ENCODE measurements around the gene NRP2.

Gene NRP2

DNA sequence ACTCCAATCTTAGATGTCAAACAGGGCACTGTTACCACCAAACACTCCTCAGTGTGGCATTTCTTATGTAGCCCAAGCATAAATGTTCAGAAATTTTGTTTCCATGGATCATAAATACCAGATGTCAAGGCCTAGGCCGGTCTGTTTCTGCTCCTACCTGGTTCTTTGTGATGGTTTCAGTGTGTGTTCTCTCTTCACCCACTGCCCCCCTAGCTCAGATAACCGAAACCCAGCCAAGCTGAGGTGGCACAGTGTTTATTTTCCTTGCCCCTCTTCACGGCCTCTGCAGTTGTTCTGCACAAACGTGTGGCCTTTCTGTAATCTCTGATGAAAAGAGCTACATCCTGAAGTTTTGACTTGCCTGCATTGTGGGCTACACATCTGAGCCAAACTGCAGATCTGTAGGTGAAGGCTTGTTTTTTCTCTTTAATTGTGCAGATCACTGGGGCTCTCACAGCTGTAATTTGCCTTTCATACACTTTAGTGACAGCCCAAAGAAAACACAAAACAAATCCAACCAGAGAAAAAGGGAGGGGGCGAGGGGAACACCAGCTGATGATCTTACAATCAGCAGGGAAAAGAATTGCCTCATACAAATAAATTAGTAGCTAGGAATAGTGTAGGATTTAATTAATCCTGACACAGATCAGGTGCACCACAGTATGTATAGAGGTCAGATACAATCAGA is 99.1 kb downstream of the NRP2 start:
- no peak for DNase-seq

DNA sequence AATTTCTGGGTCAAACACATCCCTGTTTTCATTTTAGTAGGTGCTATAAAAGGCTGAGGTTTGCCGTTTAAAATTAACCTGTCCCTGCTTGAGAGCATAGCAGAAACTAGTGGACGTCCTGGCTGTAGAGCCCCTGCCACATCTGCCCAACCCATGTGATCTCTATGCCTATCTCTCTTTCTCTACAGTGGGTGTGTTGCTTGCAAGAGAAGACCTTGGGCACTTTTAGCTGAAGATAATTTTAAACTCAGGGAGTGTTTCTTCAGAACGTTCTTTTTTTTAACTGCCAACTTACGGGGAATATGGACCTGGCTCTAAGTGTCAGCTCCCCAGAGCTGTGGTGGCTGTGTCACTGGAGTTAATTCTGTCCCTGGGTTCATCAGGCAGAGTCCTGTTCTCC is 100.6 kb downstream of the NRP2 start:
- DNase-seq = no peak

DNA sequence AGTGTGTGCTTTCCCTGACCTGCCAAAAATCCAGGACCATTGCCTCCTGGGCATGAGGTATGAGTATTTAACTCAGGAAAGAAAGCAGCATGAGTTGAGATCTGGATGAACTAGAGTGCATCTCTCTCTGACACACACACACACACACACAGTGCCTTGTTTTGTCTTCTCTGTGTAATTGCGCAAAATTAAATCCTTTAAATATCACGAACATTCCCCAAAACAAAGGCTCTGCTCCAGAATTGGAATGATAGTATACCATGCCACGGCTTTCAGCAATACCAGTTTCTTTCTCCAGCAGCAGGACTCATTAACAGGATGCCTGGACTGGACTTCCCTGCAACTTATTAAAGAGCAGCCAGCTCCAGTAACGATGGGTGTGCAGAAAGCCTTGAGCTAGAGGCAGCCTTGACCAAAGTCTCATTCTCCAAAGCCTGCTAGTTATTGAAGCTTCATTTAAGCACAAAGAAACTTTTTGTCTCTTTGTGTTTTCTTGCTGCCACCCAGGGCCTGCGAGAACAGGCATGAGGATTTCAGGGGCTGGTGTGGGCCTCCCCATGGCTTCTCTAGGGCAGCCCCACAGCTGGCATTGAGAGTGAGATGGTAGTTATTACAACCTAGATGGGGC is 101.7 kb downstream of the NRP2 start:
- no peak for DNase-seq

DNA sequence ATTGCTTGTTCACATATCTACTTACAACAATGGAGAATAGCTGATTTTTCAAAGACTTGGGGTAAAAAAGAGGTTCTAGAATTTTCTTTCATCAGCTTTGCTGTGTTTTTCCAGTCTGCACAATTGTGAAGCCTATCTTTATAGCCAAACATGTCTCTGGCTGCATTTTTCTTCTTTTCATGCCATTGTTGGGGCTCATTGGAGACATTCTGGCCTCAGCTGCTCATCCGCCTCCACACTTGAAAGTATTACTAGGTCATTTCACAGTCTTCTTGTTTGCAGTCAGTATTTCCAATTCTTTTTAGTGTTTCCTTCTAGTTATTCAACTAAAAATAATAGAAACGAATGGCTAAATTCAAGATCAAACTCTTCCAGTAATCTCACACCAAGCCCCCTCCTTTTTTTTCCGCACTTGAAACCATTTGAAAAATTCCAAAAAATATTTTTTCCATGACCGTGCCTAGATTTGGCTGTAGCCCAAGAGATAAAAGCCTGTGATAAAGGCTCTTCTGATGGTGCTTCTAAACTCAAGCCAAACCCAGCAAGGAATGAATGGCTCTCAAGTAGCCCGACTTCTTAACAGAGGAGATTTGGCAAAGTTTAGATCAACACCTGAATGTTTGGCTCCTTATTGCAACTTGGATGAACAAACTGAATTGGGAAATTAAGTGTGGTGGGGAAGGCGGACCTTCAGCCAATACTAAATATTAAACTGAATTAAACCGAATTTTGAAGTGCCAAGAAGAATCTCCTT is 103.4 kb downstream of the NRP2 start:
- DNase-seq = no peak

DNA sequence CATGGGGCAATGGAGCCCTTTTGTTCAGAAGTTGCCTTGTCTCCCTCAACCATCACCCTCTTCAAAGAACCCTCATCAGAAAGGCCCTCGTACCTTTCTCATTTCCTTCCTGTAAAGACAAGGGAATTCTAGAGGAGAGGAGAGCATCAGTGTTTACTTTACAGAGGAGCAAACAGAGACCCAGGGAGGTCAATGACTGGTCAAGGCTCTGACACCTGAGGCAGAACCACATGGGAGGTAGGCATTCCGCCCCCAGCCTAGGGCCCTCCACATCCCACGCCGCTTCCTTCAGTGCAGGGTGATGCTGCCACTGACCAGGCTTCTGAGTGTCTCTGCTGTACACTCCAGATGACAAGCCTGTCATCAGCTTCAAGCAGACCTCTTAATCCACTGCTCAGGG is 104.7 kb downstream of the NRP2 start:
- DNase-seq = no peak

DNA sequence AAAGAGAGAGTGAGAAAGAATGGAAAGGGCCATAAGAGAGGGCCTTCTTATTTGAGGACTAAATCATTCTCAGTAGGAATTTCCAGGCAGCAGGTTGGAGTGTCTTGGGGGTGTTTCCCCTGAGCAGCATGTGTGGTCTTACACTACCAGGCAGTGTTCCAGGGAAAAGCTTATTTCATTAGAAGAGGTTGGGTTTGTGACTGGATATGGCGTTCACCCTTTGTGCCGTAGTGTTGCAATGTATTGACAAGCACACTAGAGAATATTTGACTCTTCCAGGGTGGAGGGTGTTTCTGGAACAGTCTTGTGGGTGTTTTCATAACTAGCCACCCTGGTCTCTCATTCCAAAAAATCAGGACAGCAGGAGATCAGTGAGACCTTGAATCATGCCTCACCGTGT is 105.5 kb downstream of the NRP2 start:
- no peak for DNase-seq

DNA sequence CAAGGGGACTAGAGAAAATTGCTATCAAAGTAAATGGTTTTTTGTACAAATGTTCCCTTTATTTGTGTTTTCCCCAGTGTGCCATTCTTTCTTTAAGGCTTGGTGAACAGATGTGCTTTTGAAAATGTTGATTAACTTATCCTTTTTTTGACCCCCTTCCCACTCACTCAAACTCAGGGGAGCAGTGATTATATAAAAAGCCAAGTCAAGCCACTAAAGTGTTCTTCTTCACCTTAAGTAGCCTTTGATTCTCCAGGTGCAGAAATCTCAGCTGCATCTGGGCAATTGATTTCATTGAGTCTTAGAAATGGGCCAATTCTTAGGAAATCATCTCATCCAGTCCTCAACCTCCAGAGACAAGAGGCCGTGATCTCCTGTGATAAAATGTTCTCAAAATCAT is 107.6 kb downstream of the NRP2 start:
- DNase-seq = no peak

DNA sequence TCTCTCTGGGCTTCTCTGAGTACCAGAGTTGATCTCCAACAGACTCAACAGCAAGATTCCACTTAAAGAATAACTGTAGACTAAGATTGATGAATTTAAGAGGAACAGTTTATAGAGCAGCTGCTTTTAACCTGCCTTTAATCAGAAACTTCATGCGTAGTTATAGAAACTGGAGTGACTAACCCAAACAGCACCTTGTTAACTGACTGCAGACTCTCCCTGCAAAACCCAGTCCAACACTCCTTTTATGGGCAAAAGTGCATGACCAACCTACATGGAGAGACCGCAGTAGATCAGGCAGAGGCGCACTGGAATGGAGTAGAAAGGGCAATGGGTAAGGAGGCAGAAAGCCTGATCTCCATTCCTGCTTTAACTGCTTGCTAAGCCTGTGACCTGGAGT is 110.6 kb downstream of the NRP2 start:
- no peak for DNase-seq

DNA sequence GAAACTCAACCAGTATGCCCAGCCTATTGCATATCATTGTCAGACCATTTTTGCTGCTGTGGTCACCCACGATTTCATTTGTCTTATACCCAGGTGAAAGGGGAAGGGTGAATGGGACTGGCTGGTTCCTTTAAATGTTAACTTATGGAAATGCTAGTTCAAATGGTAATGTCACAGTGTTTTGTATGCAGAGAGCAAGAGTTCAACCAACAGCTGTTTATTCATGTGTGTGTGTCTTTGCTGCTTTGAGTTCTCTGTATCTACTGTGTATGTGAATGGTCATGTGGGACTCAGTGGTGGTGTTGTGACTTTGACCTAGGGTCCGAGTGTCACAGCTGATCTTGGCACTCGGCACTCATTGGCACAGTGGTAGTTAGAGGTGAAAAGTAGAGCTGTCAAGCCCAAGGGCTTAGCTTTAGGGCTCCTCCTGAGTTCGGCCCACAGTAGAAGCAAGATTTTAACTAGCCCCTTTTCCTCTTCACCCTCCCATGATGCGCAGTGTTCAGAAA is 114.6 kb downstream of the NRP2 start:
- no peak for DNase-seq

DNA sequence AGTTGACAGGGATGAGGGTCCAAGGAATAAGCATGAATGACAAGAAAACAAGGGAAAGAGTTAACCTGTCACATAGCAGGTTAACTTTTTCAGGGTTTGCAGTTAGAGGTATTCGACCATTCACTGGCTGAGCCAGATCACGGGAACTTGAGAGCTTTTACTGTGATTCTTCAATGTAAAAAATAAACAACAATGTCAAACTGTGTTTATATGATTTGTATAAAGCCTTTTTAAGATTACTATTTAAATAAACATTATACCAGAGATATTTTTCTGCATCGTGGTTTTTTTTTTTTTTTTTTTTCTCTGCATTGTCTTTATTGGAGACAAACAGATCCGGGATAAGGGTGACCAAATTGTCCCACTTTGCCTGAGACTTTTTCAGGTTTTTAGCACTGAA is 115.6 kb downstream of the NRP2 start:
- DNase-seq = no peak

DNA sequence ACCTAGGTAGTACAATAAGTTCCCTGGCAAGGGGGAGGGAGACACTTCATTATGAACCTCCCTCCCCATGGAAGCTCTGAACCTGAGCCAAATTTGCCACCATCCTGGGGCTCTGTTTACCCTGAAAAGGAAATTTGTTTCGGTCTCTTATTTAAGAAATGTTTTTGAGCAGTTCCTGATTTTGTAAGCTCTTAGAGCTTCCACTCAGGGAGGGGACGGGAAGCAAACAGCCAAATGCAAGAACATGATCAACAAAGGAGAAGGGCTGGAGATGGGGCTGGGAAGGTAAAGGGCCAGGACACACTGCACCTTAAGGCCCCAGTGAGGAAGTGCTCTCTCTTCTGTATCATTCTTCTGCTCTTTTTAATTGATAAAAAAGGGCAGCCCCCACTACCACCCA is 117.9 kb downstream of the NRP2 start:
- no peak for DNase-seq

DNA sequence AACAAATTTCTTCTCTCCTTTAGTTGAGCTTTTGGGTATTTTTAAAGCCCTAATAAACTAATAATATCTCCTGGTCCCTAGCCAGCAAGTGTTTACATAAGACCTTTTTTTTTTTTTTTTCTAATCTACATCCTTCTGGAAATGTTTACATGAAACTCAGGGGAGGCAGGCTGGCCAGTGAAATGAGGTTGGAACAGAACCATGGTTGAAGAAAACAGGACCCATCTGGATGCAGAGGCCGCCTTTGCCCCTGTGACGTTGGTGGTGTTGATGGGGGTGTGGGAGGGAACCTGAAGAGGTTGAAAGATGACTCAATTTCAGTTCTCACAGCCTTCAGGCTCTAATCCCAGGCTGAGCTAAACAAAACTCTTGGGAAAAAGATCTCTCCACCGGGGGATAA is 118.5 kb downstream of the NRP2 start:
- no peak for DNase-seq

DNA sequence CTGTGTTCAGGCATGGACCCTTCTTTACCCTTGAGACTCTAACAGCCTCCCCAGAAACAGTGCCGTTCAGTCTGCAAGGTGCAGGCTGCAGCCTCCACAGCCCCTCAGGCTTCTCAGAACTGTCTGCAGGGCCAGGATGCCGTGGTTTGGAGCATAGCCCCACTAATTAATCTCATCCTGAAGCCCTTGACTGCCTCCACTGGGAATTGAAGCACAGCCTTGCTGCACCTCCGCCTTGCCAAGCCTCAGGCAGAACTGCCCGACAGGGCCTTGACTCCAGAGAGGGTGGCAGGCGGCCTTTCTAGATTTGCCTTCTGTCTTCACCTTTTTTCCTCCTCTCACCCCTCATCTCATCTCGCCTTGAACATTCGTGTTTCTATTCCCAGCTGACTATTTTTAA is 119.8 kb downstream of the NRP2 start:
- no peak for DNase-seq

DNA sequence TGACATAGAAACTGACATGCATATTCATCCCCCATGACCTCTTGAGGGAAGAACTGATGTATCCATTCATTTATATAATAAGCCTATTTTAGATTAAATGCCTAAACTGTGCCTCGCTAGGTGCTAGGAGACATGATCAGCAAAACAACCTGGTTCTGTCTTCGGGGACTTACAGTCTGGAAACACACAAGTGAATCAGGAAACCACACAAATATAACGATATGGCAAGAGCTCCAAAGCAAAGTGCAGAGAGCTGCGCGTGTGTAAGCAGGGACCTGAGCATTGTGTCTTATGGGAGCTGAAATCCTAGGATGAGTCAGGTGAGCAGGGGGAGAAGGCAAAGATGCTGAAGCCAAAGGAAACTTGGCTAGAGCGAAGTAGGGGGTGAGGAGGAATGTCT is 120.6 kb downstream of the NRP2 start:
- no peak for DNase-seq

DNA sequence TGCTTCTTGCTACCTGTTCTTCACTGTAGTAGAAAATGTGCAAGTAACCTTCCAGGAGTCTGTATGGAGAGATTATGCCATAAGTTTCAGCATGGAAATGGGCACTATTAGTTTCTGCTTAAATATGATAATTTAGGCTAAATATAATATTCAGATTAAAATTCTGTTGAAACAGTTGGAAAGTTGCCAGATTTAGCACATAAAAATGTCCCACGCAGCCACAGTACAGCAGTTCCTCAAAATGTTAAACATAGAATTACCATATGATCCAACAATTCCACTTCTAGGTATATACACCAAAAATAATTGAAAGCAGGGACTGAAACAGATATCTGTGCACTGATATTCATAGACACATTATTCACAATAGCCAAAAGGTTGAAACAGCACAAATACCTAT is 121.2 kb downstream of the NRP2 start:
- DNase-seq = peak in 1 of 2 donors; percentile 35

DNA sequence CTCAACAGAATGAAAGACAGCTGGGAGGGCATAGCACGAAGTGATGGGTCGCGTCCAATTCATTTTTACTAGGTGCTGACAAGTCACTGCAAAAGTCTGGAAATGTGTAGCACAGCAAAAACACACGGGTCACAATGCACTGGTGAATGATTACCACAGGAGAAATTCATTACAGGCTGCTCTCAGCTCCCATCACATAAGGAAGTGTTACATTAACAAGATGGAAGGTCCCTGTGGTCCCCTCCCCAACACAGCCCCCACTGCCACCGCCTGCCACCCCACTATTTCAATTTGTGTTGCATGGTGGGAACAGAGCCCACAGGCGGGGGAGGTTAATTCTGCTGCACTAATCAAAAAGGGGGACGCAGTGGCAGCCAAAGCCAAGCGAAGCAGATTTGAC is 122.8 kb downstream of the NRP2 start:
- no peak for DNase-seq

DNA sequence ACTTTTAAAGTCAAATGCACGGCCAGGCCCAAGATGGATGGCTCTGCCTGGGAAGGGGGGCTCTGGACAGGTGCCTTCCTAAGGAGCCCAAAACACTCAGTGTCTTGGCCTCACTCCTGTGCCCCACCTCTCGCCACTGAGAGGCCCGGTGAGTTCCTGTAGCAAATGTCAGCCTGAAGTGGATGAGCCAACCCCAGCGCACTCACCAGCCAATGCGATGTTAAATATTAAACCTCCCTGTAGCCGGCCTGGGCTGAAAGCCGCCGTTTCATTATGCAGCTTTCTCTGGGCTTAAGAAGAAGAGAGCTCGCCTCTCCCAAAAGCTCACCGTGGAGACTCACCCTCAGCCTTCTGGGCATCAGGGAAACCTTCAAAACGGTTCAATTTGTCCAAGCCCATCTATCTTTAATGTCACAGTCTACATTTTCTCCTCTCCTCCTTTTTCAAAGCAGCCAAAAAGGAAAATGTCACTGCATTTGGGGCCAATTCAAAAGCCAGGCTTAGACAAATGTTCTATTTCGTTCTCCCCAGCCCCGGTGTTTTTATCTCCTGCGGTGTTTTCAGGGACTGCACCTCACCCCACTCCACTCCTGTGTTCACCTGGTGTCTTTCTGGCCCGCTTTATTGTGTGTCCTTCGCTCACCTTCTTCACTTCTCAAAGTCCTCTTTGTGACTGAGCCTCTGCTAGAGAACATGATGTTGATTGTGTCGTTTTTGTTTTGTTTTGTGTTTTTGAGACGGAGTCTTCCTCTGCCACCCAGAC is 124.0 kb downstream of the NRP2 start:
- DNase-seq = no peak

DNA sequence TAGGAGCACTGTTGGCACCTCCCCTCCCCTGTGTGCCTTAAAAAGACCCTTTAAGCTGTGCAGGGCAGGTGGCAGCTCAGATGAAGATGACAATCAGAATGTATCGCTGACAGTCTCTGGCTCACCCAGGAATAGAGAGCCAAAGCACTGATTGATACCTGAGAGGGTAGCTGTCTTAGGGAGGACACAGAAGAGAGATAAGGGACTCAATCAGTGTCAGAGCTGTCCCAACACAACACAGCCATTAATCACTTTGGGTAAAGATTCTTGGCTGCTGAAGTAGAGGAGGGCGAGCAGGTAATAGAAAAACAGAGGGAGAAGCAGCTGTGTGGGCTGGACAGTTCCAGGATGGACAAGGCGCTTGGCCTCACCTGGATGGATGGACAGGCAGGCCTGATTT is 124.9 kb downstream of the NRP2 start:
- no peak for DNase-seq

DNA sequence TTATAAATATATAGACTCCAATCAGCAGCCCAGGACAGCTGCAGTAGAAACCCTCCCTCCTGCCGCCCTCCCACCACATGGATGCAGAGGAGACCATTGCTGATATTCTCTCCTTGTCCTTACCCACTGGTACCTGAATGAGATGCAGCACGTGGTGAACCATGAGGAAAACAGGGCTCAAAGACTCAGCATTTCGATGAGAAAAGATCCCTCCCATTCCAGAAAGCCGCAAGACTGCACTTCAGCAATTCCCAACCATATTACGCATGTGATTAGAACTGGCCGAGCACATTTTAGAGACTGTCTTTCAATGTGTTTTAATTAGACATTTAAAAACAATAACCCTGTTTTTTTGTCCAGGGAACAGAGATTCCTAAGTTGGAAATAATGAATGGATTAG is 125.5 kb downstream of the NRP2 start:
- DNase-seq = no peak

DNA sequence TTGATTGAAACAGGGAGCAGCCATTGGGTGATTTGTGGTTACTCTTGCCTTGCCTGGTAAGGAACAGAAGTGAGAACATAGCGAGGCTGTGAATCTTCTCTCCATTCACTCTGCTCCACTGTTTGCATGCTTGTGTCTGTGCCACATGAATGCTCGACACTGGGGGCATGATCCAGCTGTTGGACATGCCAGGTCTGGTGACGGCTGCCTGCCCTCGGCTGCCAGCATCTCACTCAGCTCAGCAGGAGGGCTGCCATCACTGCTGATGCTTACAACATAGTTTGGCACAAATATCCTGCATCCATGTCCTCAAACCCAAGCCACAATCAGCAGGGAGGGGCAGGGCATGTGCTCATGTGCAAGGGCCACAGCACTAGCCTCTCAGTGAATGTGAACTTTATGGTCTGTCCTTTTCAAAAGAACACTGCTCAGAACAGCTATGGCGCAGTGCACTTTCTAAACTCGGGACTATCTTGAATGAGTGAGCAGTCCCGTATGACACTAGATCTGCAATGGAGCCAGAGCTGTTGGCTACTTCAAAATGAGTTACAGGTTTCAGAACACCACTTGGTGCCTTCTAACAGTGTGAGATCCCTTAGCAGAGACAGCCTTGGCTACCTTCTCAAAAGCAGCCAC is 126.3 kb downstream of the NRP2 start:
- DNase-seq = no peak

DNA sequence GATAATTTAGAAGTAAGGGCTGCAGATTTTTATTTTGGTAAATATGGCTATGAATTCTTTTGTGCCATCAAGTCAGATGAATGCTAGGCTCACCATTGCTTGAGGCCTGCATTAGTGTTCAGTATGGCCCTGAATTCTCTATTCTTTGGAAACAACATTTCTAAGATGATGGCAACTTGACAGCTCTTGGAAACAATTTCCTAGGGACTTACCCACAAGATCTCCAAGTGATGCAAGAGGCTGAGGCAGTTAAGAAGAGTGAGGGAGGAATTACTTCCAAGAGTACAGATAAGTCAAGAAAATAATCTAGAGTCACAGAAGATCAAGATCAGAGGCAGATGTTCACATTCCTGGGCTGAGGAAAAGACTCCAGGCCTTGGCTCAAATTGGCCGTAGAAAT is 129.1 kb downstream of the NRP2 start:
- no peak for DNase-seq

DNA sequence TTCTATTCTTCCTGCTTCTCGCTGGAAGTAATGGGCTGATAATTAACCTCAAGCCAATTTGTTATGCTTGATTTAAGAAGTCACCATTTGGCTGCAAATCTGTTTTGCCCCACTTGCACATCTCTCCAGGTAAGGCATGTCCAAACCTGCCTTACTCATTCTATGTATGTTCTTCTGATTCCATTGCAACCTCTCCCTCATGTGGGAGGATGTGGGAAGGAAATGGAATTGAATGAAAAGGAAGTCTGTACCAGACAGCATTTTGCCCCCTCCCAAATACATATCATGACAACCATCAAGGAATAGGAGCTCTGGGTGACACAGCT is 131.7 kb downstream of the NRP2 start:
- DNase-seq = no peak

DNA sequence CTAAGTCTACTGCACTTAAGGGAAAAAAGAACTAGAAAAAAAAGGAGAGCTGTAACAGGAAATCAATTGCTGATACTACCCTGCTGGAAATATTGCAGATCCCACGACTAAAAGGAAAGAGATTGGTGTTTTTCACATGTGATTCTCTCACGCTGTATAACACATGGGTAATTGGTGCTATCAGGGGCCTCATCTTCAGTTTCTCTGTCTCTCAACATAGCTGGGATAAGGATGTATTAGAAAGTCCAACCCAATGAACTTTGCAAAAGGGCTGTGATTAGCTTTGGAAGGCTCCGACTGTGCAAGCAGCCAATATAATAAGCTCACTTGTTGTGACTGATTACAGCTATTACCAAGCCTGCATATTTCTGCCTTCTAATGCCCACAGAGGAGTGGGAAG is 133.4 kb downstream of the NRP2 start:
- DNase-seq = no peak
